ENCODE measurements around the gene TRAPPC6A. TPM values are rescaled to one million over a fixed set of nuclear protein-coding genes. Genes with fewer than 3 reads are reported as not detected.
A peak's percentile ranks its signal among the peaks of the same experiment; 100 is the strongest.

Gene TRAPPC6A
- total RNA-seq, 1 experiment from 2014 or later = 26.9 TPM

DNA sequence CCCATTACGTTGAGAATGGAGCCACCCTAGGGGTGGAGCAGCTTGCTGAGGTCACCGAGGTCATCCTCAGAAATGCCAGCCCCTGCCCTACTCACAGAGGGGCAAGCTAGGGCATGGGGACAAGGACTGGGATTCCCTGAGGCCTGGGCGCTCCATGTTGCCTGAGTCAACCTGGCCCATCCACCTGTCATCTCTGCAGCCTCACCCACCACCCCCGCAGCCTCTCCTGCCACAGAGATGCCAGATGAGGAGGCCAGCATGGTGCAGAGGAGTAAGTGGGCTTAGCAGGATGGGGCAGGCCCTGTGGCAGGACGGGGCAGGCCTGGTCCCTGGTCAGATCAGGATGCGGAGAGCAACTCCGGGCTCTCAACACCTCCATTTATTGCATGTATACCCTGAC is 26.7 kb downstream of the TRAPPC6A start:
- H3K36me3 ChIP-seq (ENCODE audit: control insufficient read depth in 1 of 2, insufficient read depth in 2 of 2, low read length in 2 of 2) = no peaks in the 10 kb centered on the region
- no peaks in the 10 kb centered on the region for H3K9me2 ChIP-seq (ENCODE audit: insufficient read depth)
- TF ChIP-seq EZH2 (IDR thresholded peaks at IDR 0.05) (no peak), CBX3 (IDR thresholded peaks at IDR 0.05; ENCODE audit: low read depth) (no peak), POLR2A (IDR thresholded peaks at IDR 0.05; ENCODE audit: borderline replicate concordance, extremely low read depth, insufficient read depth, insufficient read length) (no peak), SIN3A (IDR thresholded peaks at IDR 0.05; ENCODE audit: low read depth) (no peak)
- TF ChIP-seq, protein P1, sequence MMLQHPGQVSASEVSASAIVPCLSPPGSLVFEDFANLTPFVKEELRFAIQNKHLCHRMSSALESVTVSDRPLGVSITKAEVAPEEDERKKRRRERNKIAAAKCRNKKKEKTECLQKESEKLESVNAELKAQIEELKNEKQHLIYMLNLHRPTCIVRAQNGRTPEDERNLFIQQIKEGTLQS (IDR thresholded peaks at IDR 0.05) = no peak
- TF ChIP-seq, protein P2, sequence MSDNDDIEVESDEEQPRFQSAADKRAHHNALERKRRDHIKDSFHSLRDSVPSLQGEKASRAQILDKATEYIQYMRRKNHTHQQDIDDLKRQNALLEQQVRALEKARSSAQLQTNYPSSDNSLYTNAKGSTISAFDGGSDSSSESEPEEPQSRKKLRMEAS (IDR thresholded peaks at IDR 0.05) = no peak
- BruUV-seq (replicated peaks) = no TSS peak
- ChIA-PET POLR2A (no interaction called here), CTCF (no interaction called here), RAD21 (ENCODE audit: low non-redundant PET in 1 of 2, low total read pairs in 2 of 2, uncharacterized antibody in 2 of 2, unreplicated experiment in 2 of 2) (no interaction called here)
- no peak overlapping the region for H2AFZ ChIP-seq (ENCODE audit: low read depth, low read length, poor library complexity, severe bottlenecking)
- no peaks in the 10 kb centered on the region for H3K79me2 ChIP-seq (ENCODE audit: insufficient read depth, low read length)
- H3K27me3 ChIP-seq (ENCODE audit: insufficient read depth, low read length) = no peaks in the 10 kb centered on the region
- no peak for DNase-seq (ENCODE audit: low read depth, low spot score)
- no peak for ATAC-seq
- no peaks in the 10 kb centered on the region for H3K9me3 ChIP-seq (ENCODE audit: control insufficient read depth in 1 of 2, insufficient read depth in 1 of 2, low read depth in 1 of 2, low read length in 2 of 2)
- no peak overlapping the region; the same call in 1 of the 2 replicates for H3K27ac ChIP-seq (ENCODE audit: low read depth, low read length)
- H3K9ac ChIP-seq (ENCODE audit: low read length) = no peak overlapping the region
- H3K4me3 ChIP-seq (replicated peaks in 1 of 2; ENCODE audit: low read depth in 1 of 2, low read length in 2 of 2) = no peak overlapping the region
- no peaks in the 10 kb centered on the region for H4K20me1 ChIP-seq (ENCODE audit: insufficient read depth)
- peak overlapping the region; percentile 40 for H3K4me2 ChIP-seq (ENCODE audit: low read length)
- H3K4me1 ChIP-seq (ENCODE audit: control insufficient read depth in 1 of 2, insufficient read depth in 2 of 2, low read length in 2 of 2) = peaks cover 32 to 55% of the 10 kb centered on the region in 2 experiments
- intact Hi-C loops (cut with micrococcal nuclease) = no loop called here

- intact Hi-C loops (cut with micrococcal nuclease) = no loop called here
- H3K36me3 ChIP-seq (ENCODE audit: control insufficient read depth in 1 of 2, insufficient read depth in 2 of 2, low read length in 2 of 2) = no peaks in the 10 kb centered on the region
- H3K4me3 ChIP-seq (replicated peaks in 1 of 2; ENCODE audit: low read depth in 1 of 2, low read length in 2 of 2) = no peak overlapping the region
- CTCF ChIA-PET = no interaction called here
- no peaks in the 10 kb centered on the region for H3K79me2 ChIP-seq (ENCODE audit: insufficient read depth, low read length)
- peak overlapping the region; percentile 40 for H3K4me2 ChIP-seq (ENCODE audit: low read length)
- H3K4me1 ChIP-seq (ENCODE audit: control insufficient read depth in 1 of 2, insufficient read depth in 2 of 2, low read length in 2 of 2) = peaks cover 32 to 50% of the 10 kb centered on the region in 2 experiments
- no TSS peak for BruUV-seq (replicated peaks)
- no peak overlapping the region for H3K9ac ChIP-seq (ENCODE audit: low read length)
- no peaks in the 10 kb centered on the region for H3K27me3 ChIP-seq (ENCODE audit: insufficient read depth, low read length)
- no peak overlapping the region; the same call in 1 of the 2 replicates for H3K27ac ChIP-seq (ENCODE audit: low read depth, low read length)
- DNase-seq (ENCODE audit: low read depth, low spot score) = no peak
- H2AFZ ChIP-seq (ENCODE audit: low read depth, low read length, poor library complexity, severe bottlenecking) = no peak overlapping the region
- no peaks in the 10 kb centered on the region for H3K9me2 ChIP-seq (ENCODE audit: insufficient read depth)
- no peak for ATAC-seq
- TF ChIP-seq, protein P3, sequence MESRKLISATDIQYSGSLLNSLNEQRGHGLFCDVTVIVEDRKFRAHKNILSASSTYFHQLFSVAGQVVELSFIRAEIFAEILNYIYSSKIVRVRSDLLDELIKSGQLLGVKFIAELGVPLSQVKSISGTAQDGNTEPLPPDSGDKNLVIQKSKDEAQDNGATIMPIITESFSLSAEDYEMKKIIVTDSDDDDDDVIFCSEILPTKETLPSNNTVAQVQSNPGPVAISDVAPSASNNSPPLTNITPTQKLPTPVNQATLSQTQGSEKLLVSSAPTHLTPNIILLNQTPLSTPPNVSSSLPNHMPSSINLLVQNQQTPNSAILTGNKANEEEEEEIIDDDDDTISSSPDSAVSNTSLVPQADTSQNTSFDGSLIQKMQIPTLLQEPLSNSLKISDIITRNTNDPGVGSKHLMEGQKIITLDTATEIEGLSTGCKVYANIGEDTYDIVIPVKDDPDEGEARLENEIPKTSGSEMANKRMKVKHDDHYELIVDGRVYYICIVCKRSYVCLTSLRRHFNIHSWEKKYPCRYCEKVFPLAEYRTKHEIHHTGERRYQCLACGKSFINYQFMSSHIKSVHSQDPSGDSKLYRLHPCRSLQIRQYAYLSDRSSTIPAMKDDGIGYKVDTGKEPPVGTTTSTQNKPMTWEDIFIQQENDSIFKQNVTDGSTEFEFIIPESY (IDR thresholded peaks at IDR 0.05; ENCODE audit: extremely low read depth, insufficient replicate concordance, low read length) = no peak
- TF ChIP-seq POLR2AphosphoS5 (IDR thresholded peaks at IDR 0.05; ENCODE audit: low read depth, low read length) (0 out of 2 replicates have a peak, but pooled peaks have one; percentile 12), EGR1 (IDR thresholded peaks at IDR 0.05; ENCODE audit: low read depth) (no peak), SP1 (IDR thresholded peaks at IDR 0.05; ENCODE audit: low read depth) (no peak)
- H4K20me1 ChIP-seq (ENCODE audit: insufficient read depth) = no peaks in the 10 kb centered on the region
- H3K9me3 ChIP-seq (ENCODE audit: control insufficient read depth in 1 of 2, insufficient read depth in 1 of 2, low read depth in 1 of 2, low read length in 2 of 2) = no peaks in the 10 kb centered on the region
- RAD21 ChIA-PET (ENCODE audit: low non-redundant PET in 1 of 2, low total read pairs in 2 of 2, uncharacterized antibody in 2 of 2, unreplicated experiment in 2 of 2) = no interaction called here
- POLR2A ChIA-PET = no interaction called here
Observed at GRCh38 chr19:45150751-45151281, 27.2 kb downstream of the TRAPPC6A start.
